A375 (cell line): ENCODE measurements around the gene LHX2. TPM values are rescaled to one million over a fixed set of nuclear protein-coding genes. Genes with fewer than 3 reads are reported as not detected.

Experiments used
- total RNA-seq: library from RNA; depleted of rRNA; stranded (reverse); fragments of >200 nt; shearing (Covaris generic); gene quantifications from 2 replicates; pipeline ENCODE4 v1.2.3, GENCODE V29; 2014; rRNA removed

Gene LHX2
- not detected in 2 replicates for total RNA-seq

GRCh38 chr9:124011460-124012301, at the start of gene LHX2:
Gene LHX2 (plus strand): TSS chr9:124011768. CDS start chr9:124012349, 581 bp downstream.

Other genes with a start within 250 kb of the LHX2 start
- 12.4 and 12.9 TPM in 2 replicates for gene DENND1A, start 81.6 kb upstream of the LHX2 start, total RNA-seq
- gene NEK6, start 246.2 kb downstream of the LHX2 start, total RNA-seq, result 21.9 and 22.3 TPM in 2 replicates